RKO (cell line): ENCODE results near the gene SCTR.
A peak's percentile ranks its signal among the peaks of the same experiment; 100 is the strongest.
"Not testable (repeated sequence)": the region's sequence is repeated elsewhere in the genome, so short reads cannot be mapped to it uniquely, and the experiment has no call there.

Experiments
- DNase-seq: peaks from one replicate; pipeline ENCODE4 v3.0.0-alpha.2; 2016; ENCODE audit warnings: low spot score

Gene SCTR

DNA sequence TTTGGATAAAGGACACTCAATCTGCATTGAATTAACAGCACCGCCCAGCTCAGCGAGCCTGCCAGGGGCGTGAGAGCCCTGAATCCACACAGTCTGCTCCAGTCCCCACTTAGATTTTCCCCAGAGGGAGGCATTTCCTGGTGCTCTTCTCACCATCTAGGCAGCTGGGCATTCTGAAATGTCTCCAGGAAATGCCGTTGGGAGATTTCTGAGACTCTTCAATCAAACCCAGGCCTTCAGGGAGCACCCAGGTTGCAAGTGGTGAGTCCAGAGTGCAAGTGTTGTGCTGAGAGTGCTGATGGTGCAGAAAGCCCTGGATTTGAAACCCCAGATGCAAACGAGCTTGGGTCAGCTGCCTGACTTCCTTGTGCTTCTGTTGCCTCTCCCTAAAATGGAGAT lies 116.1 kb downstream of the SCTR start:
- DNase-seq: no peak

GRCh38 chr2:119407430-119408220 lies 116.7 kb downstream of the SCTR start:
- DNase-seq: peak; percentile 55

- DNase-seq: no peak
Measured at GRCh38 chr2:119405151-119405550, 119.1 kb downstream of the SCTR start.

DNA sequence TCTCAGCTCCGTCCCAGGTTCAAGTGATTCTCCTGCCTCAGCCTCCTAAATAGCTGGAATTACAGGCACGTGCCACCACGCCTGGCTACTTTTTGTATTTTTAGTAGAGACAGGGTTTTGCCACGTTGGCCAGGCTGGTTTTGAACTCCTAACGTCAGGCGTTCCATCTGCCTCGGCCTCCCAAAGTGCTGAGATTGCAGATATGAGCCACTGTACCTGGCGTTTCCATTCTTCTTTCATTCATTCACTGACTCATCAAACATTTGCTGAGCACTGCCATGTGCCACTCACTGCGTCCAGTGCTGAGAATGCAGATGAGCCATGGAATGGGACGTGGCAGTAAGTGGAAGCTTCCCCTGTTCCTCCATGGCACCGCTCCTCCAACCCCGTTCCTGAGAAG lies 120.7 kb downstream of the SCTR start:
- DNase-seq: not testable (repeated sequence)

- DNase-seq: no peak
Measured at GRCh38 chr2:119402645-119403560, 121.4 kb downstream of the SCTR start.

DNA sequence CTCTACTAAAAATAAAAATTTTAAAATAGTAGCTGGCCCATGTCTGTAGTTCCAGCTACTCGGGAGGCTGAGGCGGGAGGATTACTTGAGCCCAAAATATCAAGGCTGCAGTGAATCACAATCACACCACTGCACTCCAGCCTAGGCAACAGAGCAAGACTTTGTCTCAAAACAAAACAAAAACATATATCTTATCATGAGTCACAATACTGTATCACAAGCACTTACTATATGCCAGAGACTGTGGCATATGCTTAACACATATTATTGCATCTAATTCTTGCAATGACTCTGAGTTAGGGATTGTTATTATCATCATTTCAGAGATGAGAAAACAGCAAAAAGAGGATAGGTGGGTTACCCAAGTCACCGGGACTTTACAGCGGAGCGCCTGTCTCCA lies 122.2 kb downstream of the SCTR start:
- no peak for DNase-seq

- no peak for DNase-seq
Measured at GRCh38 chr2:119397196-119397595, 127.1 kb downstream of the SCTR start.

DNA sequence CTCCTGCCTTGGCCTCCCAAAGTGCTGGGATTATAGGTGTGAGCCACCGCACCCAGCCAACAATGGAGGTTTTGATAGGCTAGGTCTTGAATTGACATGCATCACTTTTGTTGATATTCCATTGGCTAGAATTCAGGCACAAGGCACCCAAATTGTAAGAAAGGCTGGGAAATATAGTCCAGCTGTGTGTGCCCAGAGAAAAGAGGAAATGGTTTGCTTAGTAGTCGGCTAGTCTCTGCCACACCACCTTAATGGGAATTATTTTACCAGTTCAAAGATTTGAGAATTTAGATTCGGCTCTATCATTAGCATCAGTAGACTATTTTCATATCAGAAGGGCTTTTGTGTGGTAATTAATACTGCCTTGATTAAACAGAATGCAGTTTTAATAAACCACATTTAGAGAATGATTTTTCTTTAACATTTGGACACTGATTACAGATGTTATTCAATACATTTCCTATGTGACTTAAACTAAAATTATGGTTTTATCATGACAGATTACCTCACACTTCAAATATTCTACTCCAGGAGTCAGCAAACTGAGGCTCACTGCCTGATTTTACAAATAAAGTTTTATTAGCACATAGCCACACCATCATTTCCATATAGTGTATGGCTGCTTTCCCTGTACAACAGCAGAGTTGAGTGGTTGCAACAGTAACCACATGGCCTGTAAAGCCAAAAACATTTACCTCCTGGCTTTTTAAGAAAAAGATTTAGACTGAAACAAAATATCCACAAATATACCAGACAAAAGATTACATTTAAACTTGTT lies 130.1 kb downstream of the SCTR start:
- DNase-seq: no peak
